ENCODE data around the gene RPS23. TPM values are rescaled to one million over a fixed set of nuclear protein-coding genes. Genes with fewer than 3 reads are reported as not detected.

Gene RPS23
- total and polyA plus RNA-seq, 12 donors = 927 to 3,427 (median 1,119) TPM

DNA sequence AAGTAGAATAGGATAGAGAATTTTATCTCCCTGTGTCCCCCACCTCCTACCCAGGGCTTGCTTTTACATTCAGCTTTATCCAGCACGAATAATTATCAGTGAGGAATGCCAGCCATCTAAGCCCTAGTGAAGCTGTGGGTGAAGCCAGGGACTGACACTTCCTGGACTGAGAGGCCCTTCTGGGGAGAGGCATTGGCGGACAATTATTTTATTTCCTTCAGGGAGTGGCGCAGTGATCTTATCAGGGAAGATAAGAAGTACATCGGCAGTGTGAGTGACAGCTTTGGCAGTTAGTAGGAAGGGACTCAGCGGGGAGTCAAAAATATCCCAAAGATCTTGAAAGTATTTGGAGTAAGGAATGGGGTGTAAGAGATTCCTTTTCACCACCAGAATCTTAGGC is 34.9 kb upstream of the RPS23 start:
- Histone ChIP-seq H3K4me1 (peaks cover 0 to 14% (median 10%) of the 10 kb centered on the region in 9 donors), H3K9me3 (no peaks in the 10 kb centered on the region), H3K36me3 (peaks cover 0 to 7% (median 0%) of the 10 kb centered on the region in 9 donors), H3K27me3 (no peaks in the 10 kb centered on the region), H3K27ac (peak overlapping the region in 7 of 10 donors; percentile 17 to 65 (median 37)), H3K4me3 (peak overlapping the region in 1 of 10 donors; percentile 11)
- intact Hi-C loops (cut with DNase I) = loop anchor here in 4 of 10 donors (2.0 to 10.0 kb wide), 8 partner anchors 39 to 1252 kb away; no protein-coding TSS in a partner anchor
- ATAC-seq = peak in 7 of 8 donors; percentile 35 to 82 (median 73)
- TF ChIP-seq, protein P1, sequence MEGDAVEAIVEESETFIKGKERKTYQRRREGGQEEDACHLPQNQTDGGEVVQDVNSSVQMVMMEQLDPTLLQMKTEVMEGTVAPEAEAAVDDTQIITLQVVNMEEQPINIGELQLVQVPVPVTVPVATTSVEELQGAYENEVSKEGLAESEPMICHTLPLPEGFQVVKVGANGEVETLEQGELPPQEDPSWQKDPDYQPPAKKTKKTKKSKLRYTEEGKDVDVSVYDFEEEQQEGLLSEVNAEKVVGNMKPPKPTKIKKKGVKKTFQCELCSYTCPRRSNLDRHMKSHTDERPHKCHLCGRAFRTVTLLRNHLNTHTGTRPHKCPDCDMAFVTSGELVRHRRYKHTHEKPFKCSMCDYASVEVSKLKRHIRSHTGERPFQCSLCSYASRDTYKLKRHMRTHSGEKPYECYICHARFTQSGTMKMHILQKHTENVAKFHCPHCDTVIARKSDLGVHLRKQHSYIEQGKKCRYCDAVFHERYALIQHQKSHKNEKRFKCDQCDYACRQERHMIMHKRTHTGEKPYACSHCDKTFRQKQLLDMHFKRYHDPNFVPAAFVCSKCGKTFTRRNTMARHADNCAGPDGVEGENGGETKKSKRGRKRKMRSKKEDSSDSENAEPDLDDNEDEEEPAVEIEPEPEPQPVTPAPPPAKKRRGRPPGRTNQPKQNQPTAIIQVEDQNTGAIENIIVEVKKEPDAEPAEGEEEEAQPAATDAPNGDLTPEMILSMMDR (IDR thresholded peaks at IDR 0.05) = no peak
- WGBS, 2 donors = 15 to 20% methylated on average over 5 of the region's 5 CpGs
- no peak for DNase-seq

DNA sequence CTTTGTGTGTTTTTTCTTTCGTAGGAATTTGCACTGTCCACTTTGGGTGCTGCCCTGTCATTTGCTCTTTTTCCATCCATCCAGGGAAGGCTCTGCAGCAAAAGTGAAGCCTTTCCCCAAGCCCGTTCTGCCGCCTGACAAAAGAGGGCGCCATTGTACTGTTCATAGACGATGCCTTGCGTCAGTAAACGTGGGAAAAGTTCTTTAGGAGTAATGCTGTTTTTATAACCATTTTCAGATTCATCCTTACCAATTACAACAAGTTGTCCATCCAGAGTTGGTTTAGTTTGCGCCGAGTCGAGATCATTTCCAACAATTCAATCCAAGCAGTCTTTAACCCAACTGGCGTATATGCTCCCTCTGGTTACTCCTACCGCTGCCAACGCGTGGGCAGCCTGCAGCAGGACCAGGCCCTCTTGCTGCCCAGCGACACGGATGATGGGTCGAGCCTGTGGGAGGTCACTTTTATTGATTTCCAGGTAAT is 34.3 kb upstream of the RPS23 start:
- DNase-seq (peak; percentile 54 to 64), ATAC-seq (peak; percentile 68 to 90 (median 82))
- H3K36me3 ChIP-seq = peaks cover 0 to 7% (median 0%) of the 10 kb centered on the region in 9 donors
- WGBS, 2 donors = 21 to 26% methylated on average over 17 of the region's 17 CpGs
- intact Hi-C loops (cut with DNase I) = loop anchor here in 4 of 10 donors (2.0 to 10.0 kb wide), 8 partner anchors 40 to 1252 kb away; no protein-coding TSS in a partner anchor
- H3K4me1 ChIP-seq = peaks cover 0 to 14% (median 10%) of the 10 kb centered on the region in 9 donors
- H3K9me3 ChIP-seq = no peaks in the 10 kb centered on the region
- peak overlapping the region in 7 of 10 donors; percentile 12 to 65 (median 37) for H3K27ac ChIP-seq
- peak overlapping the region in 2 of 10 donors; percentile 11 to 30 for H3K4me3 ChIP-seq
- TF ChIP-seq, protein P1 (IDR thresholded peaks at IDR 0.05) = peak; percentile 58 to 93 (median 80)
- H3K27me3 ChIP-seq = no peaks in the 10 kb centered on the region

DNA sequence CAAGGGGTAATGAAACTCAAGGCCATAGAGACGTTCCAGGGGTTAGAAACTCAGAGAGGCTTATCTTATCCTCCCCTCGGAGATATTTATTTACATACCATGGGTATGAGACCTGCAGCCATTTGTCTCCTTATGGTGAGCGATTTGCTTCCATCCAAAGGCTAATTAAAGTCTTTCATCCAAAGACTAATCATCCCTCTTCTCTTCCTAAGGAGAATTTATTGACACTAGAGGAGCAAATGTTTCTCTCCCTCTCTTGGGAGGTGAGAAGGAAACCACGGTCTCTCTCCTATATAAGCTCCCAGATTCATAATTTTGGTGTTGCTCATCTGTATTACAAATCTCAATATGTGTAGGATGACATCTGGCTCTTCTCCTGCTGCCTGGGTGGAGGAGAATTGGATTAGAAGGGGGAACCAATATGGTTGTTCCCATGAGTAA is 31.0 kb upstream of the RPS23 start:
- TF ChIP-seq, protein P1 (IDR thresholded peaks at IDR 0.05) = no peak
- no peaks in the 10 kb centered on the region for H3K27me3 ChIP-seq
- ATAC-seq (no peak), DNase-seq (no peak)
- H3K4me1 ChIP-seq = peaks cover 0 to 17% (median 10%) of the 10 kb centered on the region in 9 donors
- H3K36me3 ChIP-seq = peaks cover 0 to 21% (median 0%) of the 10 kb centered on the region in 9 donors
- no peaks in the 10 kb centered on the region for H3K9me3 ChIP-seq
- WGBS, 2 donors = 60 to 74% methylated on average over 4 of the region's 4 CpGs
- no peak overlapping the region for H3K27ac ChIP-seq
- H3K4me3 ChIP-seq = no peak overlapping the region
- intact Hi-C loops (cut with DNase I) = no loop called here

DNA sequence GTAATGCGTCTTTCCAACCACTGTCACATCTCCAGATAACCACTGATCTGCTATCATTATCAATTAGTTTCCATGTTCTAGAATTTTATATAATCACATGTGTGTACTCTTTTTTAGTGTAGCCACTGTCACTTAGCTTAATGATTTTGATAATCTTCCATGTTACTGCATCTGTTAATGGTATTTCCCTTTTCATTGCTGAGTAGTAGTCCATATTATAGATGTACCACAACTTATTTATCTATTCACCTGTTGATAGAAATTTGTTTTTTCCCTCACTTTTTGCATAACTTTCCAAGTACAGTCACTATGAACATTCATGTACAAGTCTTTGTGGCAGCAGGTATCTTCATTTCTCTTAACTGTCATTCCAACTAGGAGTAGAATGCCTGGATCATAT is 30.3 kb upstream of the RPS23 start:
- intact Hi-C loops (cut with DNase I) = no loop called here
- no peak for DNase-seq
- H3K9me3 ChIP-seq = no peaks in the 10 kb centered on the region
- no peaks in the 10 kb centered on the region for H3K27me3 ChIP-seq
- H3K36me3 ChIP-seq = peaks cover 0 to 21% (median 0%) of the 10 kb centered on the region in 9 donors
- H3K4me1 ChIP-seq = peaks cover 0 to 14% (median 10%) of the 10 kb centered on the region in 9 donors
- ATAC-seq = no peak
- H3K4me3 ChIP-seq = no peak overlapping the region
- TF ChIP-seq, protein P1 (IDR thresholded peaks at IDR 0.05) = no peak
- H3K27ac ChIP-seq = no peak overlapping the region
- WGBS, 2 donors = 100% methylated on average over 1 of the region's 1 CpG

Measured in heart right ventricle (tissue), 16 donors.